Right lobe of liver (tissue), 4 donors: ENCODE data around the gene MUC4.

Source experiments
- CTCF ChIP-seq, 4 donors: fragments of 200-600 bp in 3 of 4; fragments of 450-650 bp in 1 of 4; IDR thresholded peaks; one replicate each; pipeline versions ENCODE4 v1.5.1 to v1.8.0; 2016 to 2022; ENCODE audit warnings: antibody characterized with exemption in 4 of 4, mild to moderate bottlenecking in 2 of 4
- POLR2A ChIP-seq: fragments of 450-650 bp; IDR thresholded peaks from one replicate; pipeline ENCODE4 v1.6.1; 2017; ENCODE audit warnings: antibody characterized with exemption, mild to moderate bottlenecking
- donor health status: DM: no; HTN: no; CAD: no.
- donor health status: DM: no; HTN: no; CAD: no.
- donor health status: DM: no; HTN: yes; CAD: no.

DNA sequence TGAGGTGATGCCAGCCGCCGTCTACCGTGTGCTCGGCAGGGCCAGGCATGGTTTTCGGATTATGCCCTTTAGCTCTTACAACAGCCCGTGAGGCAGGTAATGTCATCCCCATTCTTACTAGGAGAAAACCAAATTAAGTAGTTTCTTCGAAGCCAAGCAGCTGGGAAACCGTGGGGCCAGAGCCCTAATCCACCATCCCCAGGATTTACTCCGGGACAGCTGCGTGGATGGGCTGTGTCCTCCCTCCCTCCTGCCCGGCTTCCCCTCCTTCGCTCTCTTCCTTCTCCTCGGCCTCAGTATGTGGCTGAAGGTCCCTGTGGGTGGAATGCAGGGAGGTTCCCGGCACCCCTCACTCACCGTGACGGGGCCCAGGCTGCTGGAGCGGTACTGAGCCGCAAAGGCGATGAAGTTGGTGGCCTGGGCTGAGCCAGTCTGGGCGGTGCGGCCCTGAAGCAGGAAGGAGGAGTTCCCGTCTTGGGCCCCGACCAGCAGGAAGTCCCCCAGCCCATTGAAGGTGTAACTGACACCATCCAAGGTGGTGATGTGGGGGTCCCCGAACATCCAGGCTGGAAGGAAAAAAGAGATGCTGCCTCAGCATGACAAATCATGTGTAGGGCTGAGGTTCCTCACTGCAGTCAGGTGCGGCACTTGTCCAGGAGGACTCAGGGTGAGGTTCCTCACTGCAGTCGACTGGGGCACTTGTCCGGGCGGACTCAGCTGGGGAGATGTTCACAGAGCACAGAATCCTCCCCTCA lies 48.5 kb downstream of the MUC4 start:
- TF ChIP-seq CTCF (IDR thresholded peaks at IDR 0.05) (no peak), POLR2A (no peak)
